GM19351 (cell line): ENCODE data around the gene PMEL.
"Not testable (repeated sequence)": the region's sequence is repeated elsewhere in the genome, so short reads cannot be mapped to it uniquely, and the experiment has no call there.

Experiments
- ATAC-seq: cut with Tn5 transposase; IDR thresholded peaks from one replicate; pipeline ENCODE4 v1.9.1; 2021; ENCODE audit warnings: mild to moderate bottlenecking, moderate library complexity; ENCODE audit not compliant: unreplicated experiment

Gene PMEL

DNA sequence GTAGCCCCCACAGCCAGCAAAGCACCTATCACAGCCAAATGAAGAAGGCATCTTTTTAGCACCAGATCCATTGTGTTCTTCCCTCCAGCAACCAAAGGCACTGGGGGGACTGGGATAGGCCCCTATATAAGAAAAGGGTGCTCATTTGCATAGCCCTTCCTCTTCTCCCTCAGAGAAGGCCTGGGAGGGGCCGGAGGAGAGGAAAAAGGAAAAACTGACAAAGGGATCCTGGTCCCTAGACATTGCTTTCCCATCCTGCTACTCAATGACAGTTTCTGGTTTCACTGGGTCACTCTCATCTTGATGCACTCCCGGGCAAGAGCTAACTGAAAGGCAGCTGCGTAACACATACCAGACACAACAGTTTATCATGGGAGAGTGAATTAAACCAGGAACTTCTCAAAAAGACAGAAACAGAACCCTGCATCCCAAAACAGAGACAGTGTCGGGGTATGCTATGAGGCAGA is at the start of gene PMEL:
Gene PMEL, minus strand, starts transcription at position 102 of the 467 bp plus-strand sequence. Its CDS starts 31 bp downstream, at position 71.
- no peak for ATAC-seq

DNA sequence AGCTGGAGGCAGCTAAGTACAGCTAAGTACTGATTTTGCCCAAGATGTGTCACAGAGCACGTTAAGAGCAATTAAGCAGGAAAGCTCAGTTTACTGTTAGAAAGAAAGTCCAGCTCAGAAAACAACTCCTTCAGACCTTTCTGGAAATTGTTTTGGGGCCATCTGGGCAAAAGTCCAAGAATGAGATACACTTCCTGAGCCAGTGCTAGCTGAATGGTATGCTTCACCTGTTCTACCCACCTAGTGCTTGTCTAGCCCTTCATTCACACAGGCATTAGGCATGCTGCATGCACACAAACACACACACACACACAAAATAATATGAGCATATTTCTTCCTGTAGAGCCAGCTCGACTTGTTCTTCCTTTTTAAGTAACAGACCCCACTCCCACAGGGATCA is 48.4 kb upstream of the PMEL start:
- ATAC-seq, result no peak

DNA sequence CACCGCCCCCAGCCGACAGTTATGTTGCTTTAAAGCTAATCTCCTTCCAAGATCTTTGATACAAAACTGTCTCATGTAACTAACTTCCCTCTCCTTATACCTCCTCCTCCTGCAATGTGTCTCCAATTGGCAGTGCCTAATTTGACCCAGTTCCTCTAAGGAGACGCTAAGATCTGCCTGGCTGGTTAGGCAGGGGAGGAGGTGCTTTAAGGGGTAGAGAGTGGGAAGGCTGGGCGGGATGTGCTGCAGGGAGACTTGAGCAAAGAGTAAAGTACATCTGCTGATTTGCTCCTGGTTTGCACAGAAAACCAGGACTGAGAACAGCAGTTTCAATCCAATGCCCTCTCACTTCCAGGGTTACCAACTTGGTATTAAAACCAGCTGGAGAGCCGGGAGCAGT is 47.6 kb upstream of the PMEL start:
- no peak for ATAC-seq

DNA sequence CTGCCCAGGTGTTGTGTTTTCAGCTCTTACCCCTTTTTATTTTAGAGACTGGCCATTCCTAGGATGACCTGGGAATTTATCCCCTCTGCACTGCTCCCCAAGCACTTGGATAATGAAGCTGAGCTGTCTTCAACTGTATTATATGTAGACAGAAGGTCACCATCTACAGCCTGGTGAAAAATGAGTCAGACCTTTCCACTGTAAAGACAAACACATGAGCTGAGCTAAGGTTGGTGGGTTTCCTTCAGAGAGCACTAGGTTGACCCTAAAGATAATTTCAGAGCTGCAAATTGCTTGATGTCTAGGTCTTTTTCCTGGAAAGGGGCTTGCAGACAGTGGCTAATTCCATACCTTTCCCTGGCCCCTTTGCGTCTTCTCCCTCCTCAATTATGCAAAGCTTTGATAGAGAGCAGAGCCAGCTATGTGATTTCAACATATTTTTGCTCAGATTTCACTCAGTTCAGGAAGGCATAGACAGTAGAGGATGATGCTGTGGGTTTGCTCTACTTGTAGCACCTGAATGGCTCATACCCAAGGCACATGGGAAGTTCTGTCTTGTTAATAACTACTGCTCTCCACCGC is 45.8 kb upstream of the PMEL start:
- no peak for ATAC-seq

DNA sequence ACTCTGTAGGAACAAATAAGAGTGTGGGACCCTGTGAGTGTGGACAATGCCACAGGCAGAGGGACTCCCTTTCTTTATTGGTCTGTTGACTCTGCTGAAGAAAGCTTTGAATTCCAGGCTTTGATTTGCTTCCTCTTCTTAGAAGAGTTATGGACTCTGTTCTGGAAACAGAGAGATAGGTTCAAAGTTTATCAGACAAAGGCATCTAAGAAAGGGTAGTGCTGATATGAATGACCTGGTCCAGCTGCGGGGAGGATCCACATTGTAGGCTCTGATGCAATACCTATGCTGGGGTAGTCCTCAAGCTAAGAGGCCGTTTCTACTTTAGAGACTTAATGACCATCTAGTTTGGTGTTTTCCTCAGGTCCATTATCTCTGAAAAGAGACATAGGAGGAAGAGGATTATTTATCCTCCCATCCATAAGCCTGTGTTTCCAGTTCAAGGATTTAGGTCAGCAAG is 44.3 kb upstream of the PMEL start:
- ATAC-seq, result no peak

DNA sequence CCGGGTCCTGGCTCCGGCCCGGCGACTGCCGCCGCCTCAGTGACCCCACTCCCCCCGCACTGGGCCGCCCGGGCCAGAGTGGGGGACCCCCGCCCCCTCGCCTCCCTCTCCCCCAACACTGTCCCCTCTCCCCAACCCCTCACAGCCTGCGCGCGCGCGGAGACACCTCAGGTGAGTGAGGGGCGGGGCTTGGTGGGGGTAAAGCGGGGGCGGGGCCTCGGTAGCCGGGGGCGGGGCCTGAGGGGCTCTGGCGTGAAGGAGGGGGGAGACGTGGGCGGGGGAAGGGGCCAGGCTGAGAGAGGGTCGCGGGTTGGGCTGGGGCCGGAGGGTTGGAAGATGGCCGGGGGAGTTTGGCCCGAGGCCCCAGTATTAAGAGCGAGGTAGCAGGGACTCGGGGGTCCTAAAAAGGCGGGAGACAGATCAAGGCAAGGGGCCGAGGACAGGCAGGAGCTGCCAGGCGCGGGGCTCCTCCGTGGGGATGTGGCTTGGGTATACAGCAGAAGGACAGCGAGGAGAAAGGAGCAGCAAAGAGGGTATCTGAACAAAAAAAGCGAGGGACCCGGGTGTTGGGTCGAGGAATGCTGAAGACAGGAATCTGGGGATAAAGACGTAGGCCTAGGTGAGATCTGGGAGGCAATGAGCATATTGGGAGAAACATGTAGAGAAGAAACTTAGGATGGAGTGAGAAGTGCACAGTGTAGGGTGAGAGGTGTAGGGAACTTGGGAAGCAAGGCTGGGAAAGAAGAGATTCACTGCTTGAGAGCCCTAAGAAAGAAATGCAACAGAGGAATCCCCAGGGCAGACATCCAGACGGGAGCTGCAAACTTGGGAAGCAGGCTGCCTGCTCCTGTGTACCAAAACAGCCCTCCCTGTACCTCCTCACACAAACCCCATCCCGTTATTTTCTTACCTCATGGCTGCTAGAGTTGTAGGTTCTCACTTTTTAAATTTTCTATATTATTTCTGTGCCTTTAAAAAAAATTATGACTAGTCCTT is 42.0 kb upstream of the PMEL start:
- peak; percentile 65 for ATAC-seq

DNA sequence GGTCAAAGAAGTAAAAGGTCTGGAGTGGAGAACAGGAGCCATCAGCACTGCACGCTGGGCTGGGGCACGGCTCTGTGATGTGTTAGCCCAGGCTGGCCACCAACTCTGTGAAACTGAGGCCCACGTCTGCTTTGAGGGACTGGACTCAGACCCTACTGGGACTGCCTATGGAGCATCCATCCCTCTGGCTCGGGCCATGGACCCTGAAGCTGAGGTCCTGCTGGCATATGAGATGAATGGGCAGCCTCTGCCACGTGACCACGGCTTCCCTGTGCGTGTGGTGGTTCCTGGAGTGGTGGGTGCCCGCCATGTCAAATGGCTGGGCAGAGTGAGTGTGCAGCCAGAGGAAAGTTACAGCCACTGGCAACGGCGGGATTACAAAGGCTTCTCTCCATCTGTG is 38.4 kb upstream of the PMEL start:
- no peak for ATAC-seq

DNA sequence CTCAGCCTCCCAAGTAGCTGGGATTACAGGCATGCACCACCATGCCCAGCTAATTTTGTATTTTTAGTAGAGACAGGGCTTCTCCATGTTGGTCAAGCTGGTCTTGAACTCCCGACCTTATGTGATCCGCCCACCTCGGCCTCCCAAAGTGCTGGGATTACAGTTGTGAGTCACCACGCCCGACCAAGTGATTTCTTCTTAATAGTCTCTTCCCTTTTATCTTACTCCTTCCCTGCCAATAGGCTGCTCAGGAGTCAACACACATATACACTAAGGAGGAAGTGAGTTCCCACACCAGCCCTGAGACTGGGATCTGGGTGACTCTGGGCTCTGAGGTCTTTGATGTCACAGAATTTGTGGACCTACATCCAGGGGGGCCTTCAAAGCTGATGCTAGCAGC is 37.5 kb upstream of the PMEL start:
- ATAC-seq, result not testable (repeated sequence)

DNA sequence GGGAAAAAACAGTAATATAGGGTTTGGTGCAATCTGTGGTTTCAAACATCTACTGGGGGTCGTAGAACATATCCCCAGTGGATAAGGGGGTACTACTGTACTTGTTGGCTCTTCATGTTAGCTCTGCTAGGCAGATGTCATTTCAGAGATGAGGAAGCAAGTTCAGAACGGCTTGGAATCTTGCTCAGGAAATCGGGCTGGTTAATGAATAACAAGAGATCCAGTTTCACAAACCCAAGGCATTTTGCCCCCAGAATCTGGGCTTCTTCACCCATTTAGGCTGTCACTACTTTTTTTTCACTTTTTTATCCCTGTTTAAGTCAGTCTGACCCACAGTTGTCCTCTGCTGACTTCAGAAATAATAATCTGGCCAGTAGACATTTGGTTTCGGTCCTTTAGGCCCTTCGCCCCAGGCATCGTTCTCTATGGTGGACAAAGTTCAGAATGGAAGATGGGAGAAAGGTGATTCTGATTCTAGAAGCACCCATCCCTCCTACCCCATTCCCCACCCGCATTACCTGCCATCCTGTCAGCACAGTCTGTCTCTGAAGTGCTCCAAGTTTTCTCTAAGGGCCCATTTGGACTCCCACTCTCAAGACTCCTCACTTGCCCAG is 35.8 kb upstream of the PMEL start:
- no peak for ATAC-seq

DNA sequence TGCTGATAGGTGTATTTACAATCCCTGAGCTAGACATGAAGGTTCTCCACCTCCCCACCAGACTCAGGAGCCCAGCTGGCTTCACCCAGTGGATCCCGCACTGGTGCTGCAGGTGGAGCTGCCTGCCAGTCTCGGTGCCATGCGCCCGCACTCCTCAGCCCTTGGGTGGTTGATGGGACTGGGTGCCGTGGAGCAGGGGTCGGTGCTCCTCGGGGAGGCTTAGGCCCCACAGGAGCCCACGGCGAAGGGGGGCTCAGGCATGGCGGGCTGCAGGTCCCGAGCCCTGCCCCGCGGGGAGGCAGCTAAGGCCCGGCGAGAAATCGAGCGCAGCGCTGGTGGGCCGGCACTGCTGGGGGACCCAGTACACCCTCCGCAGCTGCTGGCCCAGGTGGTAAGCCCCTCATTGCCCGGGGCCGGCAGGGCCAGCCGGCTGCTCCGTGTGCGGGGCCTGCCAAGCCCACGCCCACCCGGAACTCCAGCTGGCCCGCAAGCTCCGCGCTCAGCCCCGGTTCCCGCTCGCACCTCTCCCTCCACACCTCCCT is 34.2 kb upstream of the PMEL start:
- not testable (repeated sequence) for ATAC-seq

DNA sequence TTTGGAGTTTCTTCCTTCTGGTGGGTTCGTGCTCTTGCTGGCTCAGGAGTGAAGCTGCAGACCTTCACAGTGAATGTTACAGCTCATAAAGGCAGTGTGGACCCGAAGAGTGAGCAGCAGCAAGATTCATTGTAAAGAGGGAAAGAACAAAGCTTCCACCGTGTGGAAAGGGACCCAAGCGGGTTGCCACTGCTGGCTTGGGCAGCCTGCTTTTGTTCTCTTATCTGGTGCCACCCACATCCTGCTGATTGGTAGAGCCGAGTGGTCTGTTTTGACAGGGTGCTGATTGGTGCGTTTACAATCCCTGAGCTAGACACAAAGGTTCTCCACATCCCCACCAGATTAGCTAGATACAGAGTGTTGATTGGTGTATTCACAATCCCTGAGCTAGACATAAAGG is 33.7 kb upstream of the PMEL start:
- not testable (repeated sequence) for ATAC-seq

DNA sequence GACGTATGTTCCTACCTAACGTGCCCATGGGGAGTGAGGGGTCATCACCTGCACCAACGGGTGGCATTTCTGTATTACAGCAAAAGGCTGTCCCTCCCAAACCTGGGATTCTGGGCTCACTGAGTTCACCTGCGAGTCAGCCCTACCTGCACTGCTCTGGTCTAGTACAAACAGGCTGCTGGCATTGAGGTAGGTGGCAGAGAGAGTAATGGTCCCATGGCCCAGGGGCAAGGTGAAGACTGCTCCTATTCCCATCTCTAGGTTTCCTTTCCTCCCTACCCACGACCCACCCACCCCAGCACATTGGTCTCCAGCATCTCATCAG is 31.7 kb upstream of the PMEL start:
- peak; percentile 6 for ATAC-seq

DNA sequence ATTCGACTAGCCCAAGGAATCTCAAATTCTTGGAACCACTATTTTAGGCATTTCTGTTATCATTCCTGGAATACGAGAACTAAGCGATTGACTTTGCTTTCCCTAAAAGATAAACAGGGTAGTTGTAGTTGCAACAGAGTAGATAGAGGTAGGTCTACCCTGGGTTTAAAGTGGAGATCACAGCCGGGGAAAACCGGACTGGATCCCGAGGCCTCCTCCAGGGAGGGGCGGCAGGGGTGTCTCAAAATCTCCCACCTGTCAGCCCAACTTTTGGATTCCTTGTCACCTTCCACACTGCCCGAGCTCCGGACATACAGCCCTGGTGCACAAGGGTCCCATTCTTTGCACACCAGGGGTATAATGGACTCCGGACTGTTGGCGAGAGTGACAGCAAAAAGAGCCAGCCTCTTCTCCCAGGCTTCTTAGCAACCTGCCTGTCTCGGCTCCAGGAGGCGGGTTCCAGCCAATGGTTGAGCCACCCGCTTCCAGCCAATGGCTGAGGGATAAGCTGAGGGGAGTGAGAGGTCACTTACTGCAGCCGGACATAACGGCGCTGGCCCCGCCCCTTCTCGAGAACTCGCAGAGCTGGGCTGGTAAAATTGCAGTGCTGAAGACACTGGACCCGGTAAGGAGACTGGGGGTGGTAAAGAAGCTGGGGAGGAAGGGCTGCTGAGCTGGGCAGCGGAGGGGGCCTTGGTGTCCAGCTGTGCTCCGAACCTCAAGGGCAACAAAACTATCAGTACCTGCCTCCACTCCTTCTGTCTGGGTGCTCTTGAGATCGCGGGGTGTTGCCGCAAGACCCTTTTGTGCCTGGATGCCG is 31.1 kb upstream of the PMEL start, which contains the start of gene SUOX:
Gene SUOX, plus strand, starts transcription at position 562 of the 820 bp plus-strand sequence. CDS start 4,946 bp downstream, outside the sequence.
- ATAC-seq, result peak; percentile 100

DNA sequence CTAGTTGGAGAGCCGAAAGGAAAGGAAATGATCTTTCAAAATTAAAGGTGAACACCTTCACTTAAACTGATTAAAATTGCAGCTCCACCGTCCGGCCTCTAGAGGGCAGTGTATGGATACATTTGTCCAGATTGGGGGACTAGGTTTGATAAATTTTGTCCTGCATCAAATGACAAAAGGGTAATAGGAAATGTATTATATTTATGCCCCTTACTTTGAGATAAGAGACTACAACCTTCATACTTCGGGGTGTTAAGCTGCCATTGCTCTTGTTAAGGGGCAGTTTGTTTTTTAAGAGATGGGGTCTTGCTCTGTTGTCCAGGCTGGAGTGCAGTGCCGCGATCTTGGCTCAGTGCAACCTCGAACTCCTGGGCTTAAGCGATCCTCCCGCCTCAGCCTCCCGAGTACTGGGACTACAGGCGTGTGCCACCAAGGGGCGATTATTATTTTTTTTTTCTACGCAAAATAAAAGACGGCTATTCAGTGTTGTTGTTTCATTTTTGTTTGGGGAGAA is 30.4 kb upstream of the PMEL start:
- no peak for ATAC-seq

DNA sequence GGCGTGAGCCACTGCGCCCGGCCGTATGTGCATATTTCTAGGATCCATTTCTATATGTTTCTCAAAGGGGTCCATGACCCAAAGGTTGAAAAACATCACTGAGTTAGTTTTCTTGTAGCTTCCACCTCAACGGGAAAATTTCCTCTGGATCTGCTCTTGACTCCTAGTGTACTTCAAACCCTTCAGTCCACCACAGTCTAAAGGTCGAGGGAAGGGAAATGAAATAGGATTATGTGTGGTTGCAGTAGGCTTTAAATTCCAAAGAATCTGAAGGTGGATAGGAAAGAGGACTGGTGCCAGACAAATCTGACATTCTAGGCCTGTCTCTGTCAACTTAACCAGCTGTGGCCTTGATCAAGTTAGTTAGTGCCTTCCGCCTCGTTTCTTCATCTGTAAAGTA is 29.5 kb upstream of the PMEL start:
- no peak for ATAC-seq

DNA sequence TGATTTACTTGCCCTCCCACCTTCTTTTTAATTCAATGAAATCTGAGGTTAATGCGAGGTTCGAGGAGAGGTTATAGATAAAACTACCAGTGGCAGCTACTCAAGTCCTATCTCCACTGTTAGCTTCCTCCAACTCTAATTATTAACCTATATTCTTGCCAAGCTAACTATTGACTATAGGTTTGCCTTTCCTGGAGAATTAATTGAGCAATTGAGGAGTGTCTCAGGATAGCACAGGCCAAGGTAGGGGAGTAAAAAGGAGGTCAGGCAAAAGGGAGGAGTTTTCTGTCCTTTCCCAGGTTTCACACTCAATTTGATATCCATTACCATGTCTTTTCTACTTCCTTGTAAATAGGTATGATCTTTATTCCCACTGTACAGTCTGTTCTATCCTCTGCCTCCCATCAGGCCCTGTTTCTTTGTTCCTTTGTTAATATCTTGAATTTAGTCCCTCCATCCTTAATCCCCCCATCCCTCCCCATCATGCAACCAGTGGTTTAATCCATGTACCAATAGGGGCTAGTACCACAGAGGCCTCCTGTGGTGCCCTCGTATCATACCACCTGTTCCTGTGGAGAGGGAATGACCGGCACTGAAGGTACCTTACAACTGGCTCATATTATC is 27.5 kb upstream of the PMEL start:
- ATAC-seq, result no peak

DNA sequence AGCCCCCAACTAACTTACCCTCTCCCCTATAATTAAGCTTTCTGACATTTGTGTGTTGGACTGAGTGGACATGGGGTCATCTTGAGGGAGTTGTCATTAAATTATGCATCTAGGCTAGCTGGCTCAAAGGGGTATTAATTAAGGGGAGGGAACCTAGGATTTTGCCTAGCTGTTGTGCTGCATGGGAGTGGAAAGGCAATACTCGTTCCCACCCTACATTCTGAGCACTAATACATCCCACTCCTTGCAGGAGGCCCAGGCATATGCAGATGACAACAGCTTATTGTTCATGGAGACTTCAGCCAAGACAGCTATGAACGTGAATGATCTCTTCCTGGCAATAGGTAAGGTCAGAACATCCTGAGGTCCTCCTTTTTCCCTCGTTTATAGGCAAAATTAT is 25.3 kb upstream of the PMEL start:
- no peak for ATAC-seq

DNA sequence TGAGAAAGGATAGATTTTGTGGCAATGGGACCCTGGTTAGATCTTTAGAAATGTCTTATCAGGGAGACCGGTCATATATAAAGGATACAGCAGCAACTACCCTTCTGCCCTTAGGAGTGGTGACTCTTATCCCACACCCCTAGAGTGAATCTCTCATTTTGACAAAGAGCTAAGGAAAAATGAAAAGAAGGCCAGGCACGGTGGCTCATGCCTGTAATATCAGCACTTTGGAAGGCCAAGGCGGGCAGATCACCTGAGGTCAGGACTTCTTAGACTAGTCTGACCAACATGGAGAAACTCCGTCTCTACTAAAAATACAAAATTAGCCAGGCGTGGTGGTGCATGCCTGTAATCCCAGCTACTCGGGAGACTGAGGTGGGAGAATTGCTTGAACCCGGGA is 20.1 kb upstream of the PMEL start:
- ATAC-seq, result not testable (repeated sequence)

DNA sequence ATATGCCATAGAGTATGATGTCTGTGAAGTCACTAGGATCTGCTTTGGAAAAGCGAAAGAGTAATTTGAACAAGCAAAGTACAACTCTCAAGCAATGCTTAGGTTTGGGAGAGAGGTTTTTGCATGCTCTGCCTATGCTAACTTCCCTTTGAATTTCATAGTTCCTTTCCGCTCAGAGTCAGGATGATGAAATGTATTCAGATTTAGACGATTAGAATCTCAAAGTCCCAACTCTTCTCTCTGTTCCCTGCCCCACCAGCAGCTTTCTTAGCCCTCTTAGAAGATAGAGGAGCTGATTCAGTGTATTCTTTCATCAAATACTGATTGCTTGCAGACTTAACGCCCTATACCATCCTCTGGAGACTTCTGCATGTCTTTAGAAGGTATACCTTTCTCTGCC is 19.5 kb upstream of the PMEL start:
- no peak for ATAC-seq

DNA sequence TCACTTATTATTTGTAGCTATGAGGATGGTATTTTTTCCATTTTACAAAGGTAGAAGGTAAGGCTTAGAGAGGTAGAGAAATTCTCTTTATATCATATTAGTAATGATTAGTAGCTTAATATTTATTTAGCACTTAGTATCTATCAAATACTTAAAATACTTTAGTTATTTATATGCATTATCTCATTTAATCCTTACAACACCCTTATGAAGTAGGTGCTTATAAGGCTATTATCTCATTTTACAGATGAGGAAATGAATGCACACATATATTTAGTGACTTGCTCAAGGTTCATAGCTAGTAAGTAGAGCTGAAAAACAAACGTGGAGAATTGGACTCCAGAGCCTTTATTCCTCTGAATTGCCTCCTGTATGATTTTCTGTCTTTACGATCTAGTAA is 19.0 kb upstream of the PMEL start:
- no peak for ATAC-seq
